NCI-H187 (cell line): ENCODE data around the gene LYRM7.
"Not testable (repeated sequence)": the region's sequence is repeated elsewhere in the genome, so short reads cannot be mapped to it uniquely, and the experiment has no call there.

ENCODE experiments used
- DNase-seq, 2 experiments: peaks; one replicate each; lab custom pipeline; 2025; lab: John Stamatoyannopoulos, UW

Gene LYRM7

GRCh38 chr5:131180407-131180806, 9.7 kb downstream of the LYRM7 start:
- DNase-seq = no peak

GRCh38 chr5:131182839-131183238, 12.1 kb downstream of the LYRM7 start:
- no peak for DNase-seq

GRCh38 chr5:131185523-131186104, 14.9 kb downstream of the LYRM7 start:
- no peak for DNase-seq

GRCh38 chr5:131186561-131187256, 16.0 kb downstream of the LYRM7 start:
- DNase-seq = no peak

- DNase-seq = no peak
These were observed 22.4 kb downstream of the LYRM7 start for GRCh38 chr5:131193106-131193505.

GRCh38 chr5:131193897-131194296, 23.2 kb downstream of the LYRM7 start:
- not testable (repeated sequence) for DNase-seq

GRCh38 chr5:131194725-131195124, 24.0 kb downstream of the LYRM7 start:
- no peak for DNase-seq

- DNase-seq = no peak
These were observed 25.0 kb downstream of the LYRM7 start for GRCh38 chr5:131195696-131196095.

- no peak for DNase-seq
These were observed 25.6 kb downstream of the LYRM7 start for GRCh38 chr5:131196331-131196730.

GRCh38 chr5:131198625-131199024, 27.9 kb downstream of the LYRM7 start:
- no peak for DNase-seq

GRCh38 chr5:131200560-131200959, 29.8 kb downstream of the LYRM7 start:
- no peak for DNase-seq

GRCh38 chr5:131204964-131205363, 34.2 kb downstream of the LYRM7 start:
- DNase-seq = no peak

GRCh38 chr5:131206061-131206460, 35.3 kb downstream of the LYRM7 start:
- DNase-seq = no peak

GRCh38 chr5:131206772-131207171, 36.0 kb downstream of the LYRM7 start:
- DNase-seq = no peak

- no peak for DNase-seq
These were observed 38.4 kb downstream of the LYRM7 start for GRCh38 chr5:131209175-131209505.

GRCh38 chr5:131209506-131210150, 38.9 kb downstream of the LYRM7 start:
- DNase-seq = peak in 1 of 2 experiments; percentile 5

GRCh38 chr5:131210151-131210510, 39.4 kb downstream of the LYRM7 start:
- DNase-seq = no peak

- no peak for DNase-seq
These were observed 40.9 kb downstream of the LYRM7 start for GRCh38 chr5:131211669-131212068.

- DNase-seq = no peak
These were observed 41.8 kb downstream of the LYRM7 start for GRCh38 chr5:131212471-131213021.

GRCh38 chr5:131214609-131215227, 44.0 kb downstream of the LYRM7 start:
- no peak for DNase-seq

- no peak for DNase-seq
These were observed 47.0 kb downstream of the LYRM7 start for GRCh38 chr5:131217791-131218190.

- DNase-seq = no peak
These were observed 47.6 kb downstream of the LYRM7 start for GRCh38 chr5:131218392-131218791.

GRCh38 chr5:131220566-131220965, 49.8 kb downstream of the LYRM7 start:
- no peak for DNase-seq
